Thoracic aorta (tissue), 2 donors: ENCODE data around the gene TIMP3. TPM values are rescaled to one million over a fixed set of nuclear protein-coding genes. Genes with fewer than 3 reads are reported as not detected.

Experiments used
- ATAC-seq: fragments of 150-250 bp; one replicate; pipeline ENCODE4 v1.8.0; 2017; ENCODE audit warnings: low read depth; ENCODE audit not compliant: insufficient number of reproducible peaks, low FRiP score
- DNase-seq: peaks from one replicate; pipeline ENCODE4 v3.0.0-alpha.2; 2020; ENCODE audit warnings: low spot score
- H3K27ac ChIP-seq, 2 donors: fragments of 200-600 bp; sonication (generic); 1 replicate in 1 of 2; 2 replicates in 1 of 2; pipeline ENCODE4 v1.5.1; 2016; ENCODE audit warnings: mild to moderate bottlenecking in 2 of 2, moderate library complexity in 2 of 2
- H3K27me3 ChIP-seq: fragments of 200-600 bp; sonication (generic); replicated peaks from 2 replicates; pipeline ENCODE4 v1.6.0; 2016; ENCODE audit warnings: mild to moderate bottlenecking; ENCODE audit not compliant: insufficient read depth
- H3K36me3 ChIP-seq: fragments of 200-600 bp; sonication (generic); one replicate; pipeline ENCODE4 v1.5.1; 2016
- H3K4me1 ChIP-seq, 2 donors: fragments of 200-600 bp; sonication (generic); 1 replicate in 1 of 2; 2 replicates in 1 of 2; pipeline versions ENCODE4 v1.5.1 to v1.6.0; 2016; ENCODE audit warnings: low read depth in 2 of 2, mild to moderate bottlenecking in 1 of 2; ENCODE audit not compliant: control insufficient read depth in 1 of 2
- H3K4me3 ChIP-seq: fragments of 200-600 bp; sonication (generic); 2 replicates; pipeline ENCODE4 v1.5.1; 2016; ENCODE audit warnings: mild to moderate bottlenecking
- H3K9me3 ChIP-seq: fragments of 200-600 bp; sonication (generic); 2 replicates; pipeline ENCODE4 v1.5.1; 2016
- total RNA-seq, 2 donors: library from RNA; depleted of rRNA; stranded (reverse); fragments of >200 nt; gene quantifications; one replicate each; pipeline versions ENCODE4 v1.1.0 to v1.2.3, GENCODE V29; 2016
- TF ChIP-seq, protein P1 (sequence below): fragments of 200-600 bp; sonication (generic); IDR thresholded peaks from one replicate; pipeline ENCODE4 v1.5.1; 2019; ENCODE audit warnings: antibody characterized with exemption

TIMP3 gene
- total RNA-seq, 2 donors from 2014 or later = 471 to 756 TPM

DNA sequence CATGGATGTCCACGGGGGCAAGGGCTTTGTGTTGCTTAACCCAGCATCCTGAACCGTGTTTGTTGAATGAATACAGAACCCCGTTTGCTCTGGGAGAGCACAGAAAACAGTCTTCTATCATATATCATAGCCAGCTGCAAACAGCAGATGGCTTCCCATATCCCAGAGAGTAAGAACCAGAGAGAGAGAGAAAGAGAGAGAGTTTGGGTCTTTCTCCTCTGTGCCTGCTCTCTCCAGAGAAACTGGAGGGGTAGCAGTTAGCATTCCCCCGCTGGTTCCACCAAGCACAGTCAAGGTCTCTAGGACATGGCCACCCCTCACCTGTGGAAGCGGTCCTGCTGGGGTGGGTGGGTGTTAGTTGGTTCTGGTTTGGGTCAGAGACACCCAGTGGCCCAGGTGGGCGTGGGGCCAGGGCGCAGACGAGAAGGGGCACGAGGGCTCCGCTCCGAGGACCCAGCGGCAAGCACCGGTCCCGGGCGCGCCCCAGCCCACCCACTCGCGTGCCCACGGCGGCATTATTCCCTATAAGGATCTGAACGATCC, 440 bp upstream of the TIMP3 start:
- peak overlapping the region; percentile 74 to 81 for H3K27ac ChIP-seq
- H3K9me3 ChIP-seq = no peaks in the 10 kb centered on the region
- peaks cover 0 to 32% of the 10 kb centered on the region in 2 donors for H3K4me1 ChIP-seq
- H3K36me3 ChIP-seq = no peaks in the 10 kb centered on the region
- DNase-seq (no peak), ATAC-seq (no peak)
- peak overlapping the region; percentile 77 for H3K4me3 ChIP-seq
- TF ChIP-seq, protein P1, sequence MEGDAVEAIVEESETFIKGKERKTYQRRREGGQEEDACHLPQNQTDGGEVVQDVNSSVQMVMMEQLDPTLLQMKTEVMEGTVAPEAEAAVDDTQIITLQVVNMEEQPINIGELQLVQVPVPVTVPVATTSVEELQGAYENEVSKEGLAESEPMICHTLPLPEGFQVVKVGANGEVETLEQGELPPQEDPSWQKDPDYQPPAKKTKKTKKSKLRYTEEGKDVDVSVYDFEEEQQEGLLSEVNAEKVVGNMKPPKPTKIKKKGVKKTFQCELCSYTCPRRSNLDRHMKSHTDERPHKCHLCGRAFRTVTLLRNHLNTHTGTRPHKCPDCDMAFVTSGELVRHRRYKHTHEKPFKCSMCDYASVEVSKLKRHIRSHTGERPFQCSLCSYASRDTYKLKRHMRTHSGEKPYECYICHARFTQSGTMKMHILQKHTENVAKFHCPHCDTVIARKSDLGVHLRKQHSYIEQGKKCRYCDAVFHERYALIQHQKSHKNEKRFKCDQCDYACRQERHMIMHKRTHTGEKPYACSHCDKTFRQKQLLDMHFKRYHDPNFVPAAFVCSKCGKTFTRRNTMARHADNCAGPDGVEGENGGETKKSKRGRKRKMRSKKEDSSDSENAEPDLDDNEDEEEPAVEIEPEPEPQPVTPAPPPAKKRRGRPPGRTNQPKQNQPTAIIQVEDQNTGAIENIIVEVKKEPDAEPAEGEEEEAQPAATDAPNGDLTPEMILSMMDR = peak; percentile 18
- H3K27me3 ChIP-seq = no peaks in the 10 kb centered on the region

DNA sequence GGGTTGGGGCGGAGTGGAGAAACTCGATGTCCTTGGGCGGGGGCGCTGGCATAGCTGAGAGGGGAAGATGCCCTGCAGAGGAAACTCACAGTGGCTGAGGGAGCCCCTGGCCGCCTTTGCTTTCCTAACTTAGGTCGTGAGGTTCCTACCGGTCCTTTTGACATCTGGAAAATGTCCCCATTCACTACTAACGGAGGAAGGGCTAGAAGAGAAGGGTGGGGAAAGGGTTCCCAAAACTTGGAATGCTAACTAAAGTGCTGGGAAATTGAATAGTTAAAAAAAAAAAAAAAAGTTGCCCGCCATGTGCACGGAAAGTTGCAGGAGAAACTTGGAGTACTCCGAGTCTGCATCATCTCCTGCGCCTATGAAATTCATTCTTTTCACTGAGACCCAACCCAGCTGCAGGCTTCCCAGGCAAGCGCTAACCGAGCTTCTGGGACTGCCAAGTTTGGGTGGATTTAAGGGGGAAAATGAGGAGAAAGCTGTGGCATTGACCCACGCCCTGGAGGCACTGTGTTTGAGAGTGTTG, 796 bp downstream of the TIMP3 start:
- ATAC-seq = no peak
- peaks cover 0 to 41% of the 10 kb centered on the region in 2 donors for H3K4me1 ChIP-seq
- no peaks in the 10 kb centered on the region for H3K27me3 ChIP-seq
- H3K9me3 ChIP-seq = no peaks in the 10 kb centered on the region
- no peaks in the 10 kb centered on the region for H3K36me3 ChIP-seq
- no peak for DNase-seq
- peak overlapping the region; percentile 74 to 81 for H3K27ac ChIP-seq
- H3K4me3 ChIP-seq = peak overlapping the region; percentile 77
- TF ChIP-seq, protein P1 = no peak

DNA sequence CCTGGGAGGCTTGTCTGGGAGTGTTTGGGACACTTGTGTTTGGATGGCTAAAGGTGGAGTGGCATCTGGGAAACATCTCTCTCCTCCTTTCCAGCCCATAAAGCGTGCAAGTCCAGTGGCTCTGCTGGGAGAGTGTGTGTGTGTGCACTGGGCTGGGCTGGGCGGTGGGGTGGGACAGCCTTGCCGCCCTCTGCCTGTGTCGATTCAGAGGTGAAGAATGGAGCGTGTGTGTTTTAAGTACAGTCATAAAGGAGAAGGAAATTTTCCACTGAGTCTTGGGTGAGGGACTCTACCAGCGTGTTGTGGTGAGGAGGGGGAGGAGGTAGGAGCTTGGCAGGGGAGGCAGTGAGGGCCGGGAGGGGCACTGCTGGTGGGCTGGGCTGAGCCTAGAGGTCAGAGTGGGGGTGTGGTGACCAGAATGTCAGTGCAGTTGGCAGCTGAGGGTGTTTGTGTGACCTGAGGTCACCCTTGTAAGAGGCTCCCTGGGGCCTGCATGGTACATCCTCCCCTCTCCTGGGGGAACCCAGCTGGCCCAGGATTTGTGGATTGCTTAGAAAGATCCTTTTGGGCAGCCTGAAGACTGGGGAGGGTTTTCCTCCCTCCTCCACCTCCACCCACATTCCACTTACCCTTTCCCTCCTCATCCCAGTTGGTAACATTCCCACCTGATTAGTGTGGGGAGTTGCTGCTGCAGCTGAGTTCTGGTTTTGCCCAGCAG, 1.7 kb downstream of the TIMP3 start:
- H3K9me3 ChIP-seq = no peaks in the 10 kb centered on the region
- H3K27ac ChIP-seq = peak overlapping the region; percentile 45 to 74
- peaks cover 0 to 46% of the 10 kb centered on the region in 2 donors for H3K4me1 ChIP-seq
- TF ChIP-seq, protein P1 = no peak
- no peaks in the 10 kb centered on the region for H3K36me3 ChIP-seq
- ATAC-seq (no peak), DNase-seq (no peak)
- H3K27me3 ChIP-seq = no peaks in the 10 kb centered on the region
- H3K4me3 ChIP-seq = peak overlapping the region; percentile 77

DNA sequence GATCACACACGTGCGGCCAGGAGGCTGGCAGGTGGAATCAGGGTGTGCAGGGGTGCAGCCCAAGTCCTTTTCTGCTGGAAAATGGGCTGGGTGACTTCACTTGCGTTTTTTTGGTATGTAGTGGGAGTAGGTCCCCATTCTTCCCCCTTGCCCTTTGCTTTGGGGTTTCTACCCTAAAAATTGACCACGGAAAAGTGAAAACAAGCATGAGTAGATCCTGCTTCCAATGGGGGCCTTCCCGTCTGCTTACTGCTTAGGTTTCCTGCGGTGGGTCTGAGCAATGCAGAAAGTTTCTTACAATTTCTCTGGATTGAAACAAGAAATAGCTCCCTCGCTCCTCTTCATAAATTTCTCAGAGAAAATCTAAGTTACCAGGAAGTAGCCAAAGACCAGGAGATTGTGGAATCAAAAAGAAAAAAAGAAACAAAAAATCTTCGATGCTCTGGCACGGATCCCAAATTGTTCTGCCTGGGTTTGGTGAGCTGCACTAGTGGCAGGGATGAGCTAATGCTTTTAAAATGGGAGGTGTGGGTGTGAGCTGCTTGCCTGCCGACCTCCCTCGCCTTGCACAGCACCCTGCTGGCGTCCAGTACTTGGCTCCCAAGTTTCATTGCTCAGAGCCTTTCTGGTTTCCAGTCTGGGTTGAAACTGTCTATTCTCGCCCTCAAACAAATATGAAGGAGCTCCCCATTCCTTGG, 2.4 kb downstream of the TIMP3 start:
- TF ChIP-seq, protein P1 = no peak
- Histone ChIP-seq H3K4me1 (peaks cover 0 to 53% of the 10 kb centered on the region in 2 donors), H3K4me3 (peak overlapping the region; percentile 77), H3K36me3 (no peaks in the 10 kb centered on the region), H3K27ac (peak overlapping the region; percentile 45 to 74), H3K27me3 (no peaks in the 10 kb centered on the region), H3K9me3 (no peaks in the 10 kb centered on the region)
- DNase-seq = no peak
- no peak for ATAC-seq
